ENCODE results near the gene SF3B5.

SF3B5 gene

DNA sequence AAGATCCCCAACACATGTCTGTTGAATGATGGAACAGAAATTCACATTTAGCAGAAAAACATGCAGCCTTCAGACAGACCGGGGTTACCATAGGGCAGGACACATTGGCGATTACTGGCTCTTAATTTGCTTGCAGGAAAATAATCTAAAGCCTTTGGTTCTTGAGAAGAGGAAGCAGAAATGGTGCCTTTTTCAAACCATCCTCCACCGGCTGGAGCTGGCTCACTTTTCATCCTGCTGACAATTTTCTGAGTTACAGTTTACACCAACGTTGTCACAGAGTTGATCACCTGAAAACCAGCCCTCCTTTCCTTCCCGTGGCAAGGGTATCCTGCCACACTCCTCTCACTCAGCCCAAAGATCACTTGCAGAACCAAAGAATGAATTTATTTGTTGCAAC, 32.6 kb downstream of the SF3B5 start:
- Histone ChIP-seq H3K4me2 (peak overlapping the region; percentile 85), H3K9ac (peak overlapping the region; percentile 99; the same call in 1 of the 2 replicates), H3K79me2 (ENCODE audit: insufficient read depth, low read depth) (no peaks in the 10 kb centered on the region), H3K27me3 (ENCODE audit: insufficient read depth, low read depth) (no peaks in the 10 kb centered on the region), H3K4me3 (IDR thresholded peaks at IDR 0.05; ENCODE audit: insufficient read depth, low read depth, low read length) (peak overlapping the region; percentile 40), H2AFZ (ENCODE audit: low read depth) (peak overlapping the region; percentile 77), H4K20me1 (ENCODE audit: insufficient read depth) (no peaks in the 10 kb centered on the region), H3K27ac (peak overlapping the region; percentile 99), H3K36me3 (ENCODE audit: insufficient read depth) (no peaks in the 10 kb centered on the region), H3K4me1 (ENCODE audit: low read depth, poor library complexity, severe bottlenecking) (peaks cover 41% of the 10 kb centered on the region)
- no peak for TF ChIP-seq CTCF (conservative IDR thresholded peaks at IDR 0.05; ENCODE audit: low read depth, low read length)

GRCh38 chr6:144059139-144059538, 36.2 kb downstream of the SF3B5 start:
- no peaks in the 10 kb centered on the region for H3K79me2 ChIP-seq (ENCODE audit: insufficient read depth, low read depth)
- no peak overlapping the region for H2AFZ ChIP-seq (ENCODE audit: low read depth)
- H3K4me2 ChIP-seq: no peak overlapping the region
- H3K27me3 ChIP-seq (ENCODE audit: insufficient read depth, low read depth): no peaks in the 10 kb centered on the region
- H3K4me3 ChIP-seq (IDR thresholded peaks at IDR 0.05; ENCODE audit: insufficient read depth, low read depth, low read length): no peak overlapping the region
- no peak overlapping the region for H3K27ac ChIP-seq
- H3K9ac ChIP-seq: no peak overlapping the region
- no peak for TF ChIP-seq CTCF (conservative IDR thresholded peaks at IDR 0.05; ENCODE audit: low read depth, low read length)
- peaks cover 35% of the 10 kb centered on the region for H3K4me1 ChIP-seq (ENCODE audit: low read depth, poor library complexity, severe bottlenecking)
- no peaks in the 10 kb centered on the region for H3K36me3 ChIP-seq (ENCODE audit: insufficient read depth)
- H4K20me1 ChIP-seq (ENCODE audit: insufficient read depth): no peaks in the 10 kb centered on the region

DNA sequence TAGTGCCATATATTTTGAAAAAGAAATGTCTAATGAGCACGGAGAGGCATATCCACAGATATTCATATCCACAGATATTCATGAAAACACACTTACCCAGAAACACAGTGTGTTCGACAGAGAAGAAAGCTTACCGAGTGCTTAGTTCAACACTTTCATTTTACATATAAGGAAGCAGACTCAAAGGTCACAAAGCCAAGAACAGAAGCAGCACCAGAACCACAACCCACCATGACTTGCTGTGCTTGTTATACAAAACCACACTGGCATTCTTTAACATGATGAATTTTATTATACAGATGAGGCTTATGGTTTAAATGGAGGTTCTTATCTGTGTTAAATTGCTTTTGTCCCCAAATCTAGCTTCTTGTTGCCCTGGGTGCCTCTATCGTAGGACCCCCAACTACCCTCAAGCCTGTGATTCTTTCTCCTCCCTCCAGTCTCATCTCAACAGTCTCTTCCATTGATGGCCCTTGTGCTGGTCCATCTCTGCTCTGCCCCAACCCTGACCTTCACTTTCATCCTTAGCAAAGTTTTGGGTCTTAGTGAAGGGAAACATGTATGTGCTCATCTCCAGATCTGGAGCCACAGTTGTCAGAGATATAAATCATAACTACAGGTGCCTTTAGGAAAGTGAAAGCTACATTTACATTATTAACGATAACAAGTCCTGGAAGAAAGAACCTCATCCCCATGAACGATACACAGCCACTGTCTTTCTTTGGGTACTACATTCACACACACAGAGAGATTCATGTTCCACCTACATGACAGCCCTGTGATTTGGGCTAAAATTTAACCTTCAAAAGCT, 40.0 kb downstream of the SF3B5 start:
- Histone ChIP-seq H3K27ac (peak overlapping the region; percentile 39), H3K36me3 (ENCODE audit: insufficient read depth) (no peaks in the 10 kb centered on the region), H4K20me1 (ENCODE audit: insufficient read depth) (no peaks in the 10 kb centered on the region), H2AFZ (ENCODE audit: low read depth) (peak overlapping the region; percentile 23; the same call in 1 of the 2 replicates), H3K4me1 (ENCODE audit: low read depth, poor library complexity, severe bottlenecking) (peaks cover 30% of the 10 kb centered on the region), H3K79me2 (ENCODE audit: insufficient read depth, low read depth) (no peaks in the 10 kb centered on the region), H3K9ac (peak overlapping the region; percentile 10; the same call in 1 of the 2 replicates), H3K27me3 (ENCODE audit: insufficient read depth, low read depth) (no peaks in the 10 kb centered on the region), H3K4me3 (IDR thresholded peaks at IDR 0.05; ENCODE audit: insufficient read depth, low read depth, low read length) (no peak overlapping the region), H3K4me2 (peak overlapping the region; percentile 47)
- TF ChIP-seq CTCF (conservative IDR thresholded peaks at IDR 0.05; ENCODE audit: low read depth, low read length): no peak

DNA sequence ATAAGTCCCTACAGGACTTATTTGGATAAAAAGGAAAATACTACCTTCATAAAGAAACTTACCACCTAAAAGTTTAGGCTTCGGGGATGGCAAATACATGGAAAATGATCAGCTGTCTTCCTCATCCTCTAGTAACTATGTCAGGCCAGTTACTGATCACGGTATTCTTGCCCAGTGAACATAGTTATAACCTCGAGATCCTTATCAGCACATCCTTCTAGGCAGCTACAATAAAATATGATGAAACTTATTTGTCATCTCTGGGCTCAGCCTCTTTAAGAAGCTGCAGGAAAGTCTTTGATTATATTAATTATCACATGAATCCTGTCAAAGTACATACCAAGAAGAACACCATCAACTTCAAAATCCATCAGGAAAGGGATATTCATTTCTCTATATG, 41.8 kb downstream of the SF3B5 start:
- H3K4me2 ChIP-seq: no peak overlapping the region
- no peak overlapping the region for H3K27ac ChIP-seq
- H2AFZ ChIP-seq (ENCODE audit: low read depth): no peak overlapping the region
- peaks cover 30% of the 10 kb centered on the region for H3K4me1 ChIP-seq (ENCODE audit: low read depth, poor library complexity, severe bottlenecking)
- TF ChIP-seq CTCF (conservative IDR thresholded peaks at IDR 0.05; ENCODE audit: low read depth, low read length): no peak
- no peaks in the 10 kb centered on the region for H3K36me3 ChIP-seq (ENCODE audit: insufficient read depth)
- no peaks in the 10 kb centered on the region for H3K27me3 ChIP-seq (ENCODE audit: insufficient read depth, low read depth)
- no peaks in the 10 kb centered on the region for H3K79me2 ChIP-seq (ENCODE audit: insufficient read depth, low read depth)
- no peaks in the 10 kb centered on the region for H4K20me1 ChIP-seq (ENCODE audit: insufficient read depth)
- H3K9ac ChIP-seq: no peak overlapping the region
- H3K4me3 ChIP-seq (IDR thresholded peaks at IDR 0.05; ENCODE audit: insufficient read depth, low read depth, low read length): no peak overlapping the region
